ENCODE data around the gene PPP1R16B. TPM values are rescaled to one million over a fixed set of nuclear protein-coding genes. Genes with fewer than 3 reads are reported as not detected.
A peak's percentile ranks its signal among the peaks of the same experiment; 100 is the strongest.

Gene PPP1R16B
- total and polyA plus RNA-seq, 2 experiments from 2014 or later: 0.28 to 0.33 TPM

GRCh38 chr20:38926934-38927616 lies 121.6 kb downstream of the PPP1R16B start:
- peaks cover 54% of the 10 kb centered on the region for H3K79me2 ChIP-seq
- H3K4me1 ChIP-seq (ENCODE audit: insufficient read depth): peaks cover 3% of the 10 kb centered on the region
- H3K36me3 ChIP-seq (replicated peaks; ENCODE audit: insufficient read depth, low read depth): no peaks in the 10 kb centered on the region
- no peaks in the 10 kb centered on the region for H3K27me3 ChIP-seq
- H3K27ac ChIP-seq: no peak overlapping the region
- H4K20me1 ChIP-seq (ENCODE audit: insufficient read depth, poor library complexity, severe bottlenecking): no peaks in the 10 kb centered on the region
- H3K9me3 ChIP-seq (ENCODE audit: low read depth): no peaks in the 10 kb centered on the region
- no peak for DNase-seq (ENCODE audit: low spot score)
- WGBS (ENCODE audit: low lambda C conversion rate, missing lambda C conversion rate): 16% methylated on average over 17 of the region's 27 CpGs
- H3K4me2 ChIP-seq: peak overlapping the region; percentile 90
- peak overlapping the region; percentile 77 for H2AFZ ChIP-seq
- H3K4me3 ChIP-seq: peak overlapping the region; percentile 76
- TF ChIP-seq EZH2 (IDR thresholded peaks at IDR 0.05; ENCODE audit: borderline replicate concordance) (no peak), EZH2phosphoT487 (IDR thresholded peaks at IDR 0.05; ENCODE audit: low read depth, severe bottlenecking, unreplicated experiment) (no peak), CTCF (IDR thresholded peaks at IDR 0.05; ENCODE audit: poor library complexity) (no peak)
- no peaks in the 10 kb centered on the region for H3K9me2 ChIP-seq (replicated peaks; ENCODE audit: insufficient read depth)

DNA sequence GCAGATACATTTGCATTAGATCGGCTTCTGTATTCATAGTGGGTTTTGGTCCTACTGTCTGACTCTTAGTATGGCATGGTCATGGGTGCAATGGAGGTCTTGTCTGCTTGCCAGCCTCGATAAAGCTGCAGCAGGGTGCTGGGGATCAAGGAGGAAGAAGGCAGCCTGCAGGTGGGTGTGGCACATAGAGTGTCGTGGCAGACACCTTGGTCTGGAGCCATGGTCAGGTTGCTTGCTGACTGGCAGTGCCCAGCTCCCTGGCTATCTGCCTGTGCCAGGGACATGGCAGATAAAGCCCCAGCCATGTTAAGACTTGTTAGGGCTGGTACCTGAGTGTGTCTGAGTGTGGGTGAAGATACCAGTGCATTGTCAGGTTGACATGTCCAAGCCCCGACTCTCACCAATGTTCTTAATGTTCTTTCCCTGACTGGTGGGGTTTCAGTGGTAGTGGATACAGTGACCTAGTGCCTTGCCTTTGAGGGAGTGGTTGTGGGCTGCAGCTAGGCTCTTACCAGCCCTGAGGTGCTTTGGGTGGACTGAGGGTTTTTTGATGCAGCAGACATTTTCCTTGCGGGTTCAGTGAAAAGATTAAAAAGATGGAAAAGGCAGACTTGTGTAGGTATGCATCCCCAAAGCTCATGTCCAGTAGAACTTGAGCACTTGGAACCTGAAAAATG lies 122.5 kb downstream of the PPP1R16B start:
- H2AFZ ChIP-seq: no peak overlapping the region

DNA sequence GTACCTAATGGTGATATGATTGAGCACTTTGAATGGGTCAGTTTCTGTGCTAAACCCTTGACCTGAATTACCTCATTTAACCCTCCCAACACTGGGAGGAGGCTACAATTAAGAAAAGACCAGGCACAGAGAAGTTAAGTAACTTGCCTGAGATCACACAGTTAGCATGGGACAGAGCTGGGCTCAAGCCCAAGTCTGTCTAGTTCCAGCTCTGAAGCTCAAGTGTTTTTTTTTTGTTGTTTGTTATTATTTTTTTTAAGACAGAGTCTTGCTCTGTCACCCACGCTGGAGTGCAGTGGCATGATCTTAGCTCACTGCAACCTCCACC lies 124.7 kb downstream of the PPP1R16B start:
- Histone ChIP-seq H3K27me3 (no peaks in the 10 kb centered on the region), H3K9me3 (ENCODE audit: low read depth) (no peaks in the 10 kb centered on the region), H3K27ac (no peak overlapping the region), H3K9me2 (replicated peaks; ENCODE audit: insufficient read depth) (no peaks in the 10 kb centered on the region), H4K20me1 (ENCODE audit: insufficient read depth, poor library complexity, severe bottlenecking) (no peaks in the 10 kb centered on the region), H3K4me1 (ENCODE audit: insufficient read depth) (peaks cover 3% of the 10 kb centered on the region), H2AFZ (no peak overlapping the region), H3K4me3 (no peak overlapping the region), H3K79me2 (peaks cover 82% of the 10 kb centered on the region), H3K4me2 (no peak overlapping the region), H3K36me3 (replicated peaks; ENCODE audit: insufficient read depth, low read depth) (no peaks in the 10 kb centered on the region)
- 100% methylated on average over 1 of the region's 1 CpG for WGBS (ENCODE audit: low lambda C conversion rate, missing lambda C conversion rate)
- TF ChIP-seq CTCF (IDR thresholded peaks at IDR 0.05; ENCODE audit: poor library complexity) (no peak), EZH2 (IDR thresholded peaks at IDR 0.05; ENCODE audit: borderline replicate concordance) (no peak), EZH2phosphoT487 (IDR thresholded peaks at IDR 0.05; ENCODE audit: low read depth, severe bottlenecking, unreplicated experiment) (no peak)
- no peak for DNase-seq (ENCODE audit: low spot score)

More for the DNA sequence above, 122.5 kb downstream of the PPP1R16B start:
- Histone ChIP-seq H3K27me3 (no peaks in the 10 kb centered on the region), H3K4me3 (no peak overlapping the region), H3K9me2 (replicated peaks; ENCODE audit: insufficient read depth) (no peaks in the 10 kb centered on the region), H3K4me1 (ENCODE audit: insufficient read depth) (peaks cover 3% of the 10 kb centered on the region), H3K9me3 (ENCODE audit: low read depth) (no peaks in the 10 kb centered on the region), H3K36me3 (replicated peaks; ENCODE audit: insufficient read depth, low read depth) (no peaks in the 10 kb centered on the region), H3K4me2 (peak overlapping the region; percentile 90), H3K27ac (no peak overlapping the region), H4K20me1 (ENCODE audit: insufficient read depth, poor library complexity, severe bottlenecking) (no peaks in the 10 kb centered on the region), H3K79me2 (peaks cover 62% of the 10 kb centered on the region)
- DNase-seq (ENCODE audit: low spot score): no peak
- TF ChIP-seq CTCF (IDR thresholded peaks at IDR 0.05; ENCODE audit: poor library complexity) (no peak), EZH2phosphoT487 (IDR thresholded peaks at IDR 0.05; ENCODE audit: low read depth, severe bottlenecking, unreplicated experiment) (no peak), EZH2 (IDR thresholded peaks at IDR 0.05; ENCODE audit: borderline replicate concordance) (no peak)
- 79% methylated on average over 5 of the region's 5 CpGs for WGBS (ENCODE audit: low lambda C conversion rate, missing lambda C conversion rate)
